OCI-LY7 (cell line): ENCODE results near the gene DAB2IP. TPM values are rescaled to one million over a fixed set of nuclear protein-coding genes. Genes with fewer than 3 reads are reported as not detected.

Source experiments
- BruUV-seq: library from RNA; stranded (reverse); fragments of 400-500 nt; replicated peaks from 2 replicates; lab custom pipeline; 2021; lab: Mats Ljungman, UMichigan
- CTCF ChIA-PET: fragments of 300-600 bp; sonication (Branson Sonifier 250); formaldehyde crosslinking; loops from one replicate; lab custom pipeline; 2022; ENCODE audit warnings: antibody characterized with exemption; ENCODE audit not compliant: unreplicated experiment; lab: Charles Lee
- POLR2A ChIA-PET: fragments of 300-600 bp; sonication (Branson Sonifier 250); formaldehyde crosslinking; loops from one replicate; lab custom pipeline; 2022; ENCODE audit warnings: antibody characterized with exemption; lab: Charles Lee
- DNase-seq: peaks from one replicate; pipeline ENCODE4 v3.0.0-alpha.2; 2015; ENCODE audit warnings: low spot score
- H2AFZ ChIP-seq: fragments of 200-600 bp; sonication (generic), shearing (Covaris generic); 2 replicates; pipeline ENCODE4 v1.6.1; 2014; ENCODE audit warnings: mild to moderate bottlenecking, antibody characterized with exemption, low read length, moderate library complexity
- H3K27ac ChIP-seq: fragments of 200-600 bp; sonication (generic); 2 replicates; pipeline ENCODE4 v1.5.1; 2014; ENCODE audit warnings: mixed run types, low read depth, mild to moderate bottlenecking, moderate library complexity, low read length, inconsistent platforms; ENCODE audit not compliant: poor library complexity, severe bottlenecking
- H3K36me3 ChIP-seq: fragments of 200-600 bp; sonication (generic); 2 replicates; pipeline ENCODE4 v1.6.1; 2014; ENCODE audit warnings: mild to moderate bottlenecking, antibody characterized with exemption, low read length, moderate library complexity, mixed read lengths; ENCODE audit not compliant: insufficient read depth
- H3K4me1 ChIP-seq: fragments of 200-600 bp; sonication (generic); 2 replicates; pipeline ENCODE4 v1.5.1; 2014; ENCODE audit warnings: mild to moderate bottlenecking, low read length; ENCODE audit not compliant: insufficient read depth, poor library complexity, severe bottlenecking
- H3K4me2 ChIP-seq: fragments of 200-600 bp; sonication (generic); 2 replicates; pipeline ENCODE4 v1.6.1; 2014; ENCODE audit warnings: mild to moderate bottlenecking, low read length
- H3K4me3 ChIP-seq: fragments of 200-600 bp; sonication (generic); 2 replicates; pipeline ENCODE4 v1.5.1; 2014; ENCODE audit warnings: mild to moderate bottlenecking, low read depth, low read length; ENCODE audit not compliant: poor library complexity, severe bottlenecking
- H3K79me2 ChIP-seq: fragments of 200-600 bp; sonication (generic); 2 replicates; pipeline ENCODE4 v1.6.1; 2016; ENCODE audit warnings: low read depth, mild to moderate bottlenecking, low read length, moderate library complexity, mixed read lengths; ENCODE audit not compliant: insufficient read depth
- H3K9me2 ChIP-seq: fragments of 200-600 bp; sonication (generic); 2 replicates; pipeline ENCODE4 v1.6.1; 2016; ENCODE audit warnings: mild to moderate bottlenecking, low read length, mixed read lengths; ENCODE audit not compliant: insufficient read depth
- H3K9me3 ChIP-seq: fragments of 200-600 bp; sonication (generic); 2 replicates; pipeline ENCODE4 v1.6.1; 2014; ENCODE audit warnings: mild to moderate bottlenecking, mixed run types, low read length, mixed read lengths
- H4K20me1 ChIP-seq: fragments of 200-600 bp; sonication (generic); 2 replicates; pipeline ENCODE4 v1.6.1; 2014; ENCODE audit warnings: mild to moderate bottlenecking, antibody characterized with exemption, low read length, moderate library complexity, mixed read lengths; ENCODE audit not compliant: insufficient read depth
- CTCF ChIP-seq: fragments of 200-600 bp; sonication (generic); conservative IDR thresholded peaks from 2 replicates; pipeline ENCODE4 v1.5.1; 2014; ENCODE audit warnings: mild to moderate bottlenecking, antibody characterized with exemption, low read length, moderate library complexity, mixed read lengths
- EZH2phosphoT487 ChIP-seq: fragments of 200-600 bp; sonication (generic); IDR thresholded peaks from 2 replicates; pipeline ENCODE4 v1.6.1; 2018; ENCODE audit warnings: low read depth, borderline replicate concordance, mild to moderate bottlenecking, mixed run types, antibody characterized with exemption, low read length, moderate library complexity, mixed read lengths
- intact Hi-C: fragments of 100-400 bp; cut with micrococcal nuclease; formaldehyde crosslinking; loops from one replicate; pipeline ENCODE4 v1.10.0; 2022; ENCODE audit not compliant: unreplicated experiment
- total RNA-seq, 2 experiments: library from RNA; depleted of rRNA in 1 of 2; stranded (reverse); fragments of >200 nt in 1 of 2; shearing (Covaris generic) in 1 of 2; gene quantifications; 2 replicates each; pipeline ENCODE4 v1.2.3, GENCODE V29; 2014 to 2022

Gene DAB2IP
- total RNA-seq, 2 experiments from 2014 or later: 3.9 to 11.1 TPM

- no peaks in the 10 kb centered on the region for H3K9me2 ChIP-seq
- POLR2A ChIA-PET: interaction anchor here (1.5 kb wide), 1 partner anchor 20 kb away, joined by 4 read pairs; no protein-coding TSS in a partner anchor
- no peak overlapping the region for H3K4me3 ChIP-seq
- no peak for DNase-seq
- no peak for TF ChIP-seq CTCF
- no peak for TF ChIP-seq EZH2phosphoT487
- intact Hi-C loops: no loop called here
- no TSS peak for BruUV-seq
- no peaks in the 10 kb centered on the region for H3K36me3 ChIP-seq
- no peaks in the 10 kb centered on the region for H3K79me2 ChIP-seq
- no peak overlapping the region for H3K4me2 ChIP-seq
- no peaks in the 10 kb centered on the region for H3K9me3 ChIP-seq
- no peak overlapping the region for H2AFZ ChIP-seq
- no peaks in the 10 kb centered on the region for H3K4me1 ChIP-seq
- no peak overlapping the region for H3K27ac ChIP-seq
- H4K20me1 ChIP-seq: no peaks in the 10 kb centered on the region
- CTCF ChIA-PET: no interaction called here
Observed at GRCh38 chr9:121663591-121663990, 12.2 kb downstream of the DAB2IP start.

- ChIA-PET CTCF (interaction anchor here (1.1 kb wide), 1 partner anchor 9 kb away, joined by 3 read pairs; no protein-coding TSS in a partner anchor), POLR2A (interaction anchor here (0.5 kb wide), 1 partner anchor 364 kb away, joined by 4 read pairs; no protein-coding TSS in a partner anchor)
- no peak for TF ChIP-seq EZH2phosphoT487
- no peak for TF ChIP-seq CTCF
- H3K4me2 ChIP-seq: no peak overlapping the region
- no peak overlapping the region for H3K27ac ChIP-seq
- no peak overlapping the region for H2AFZ ChIP-seq
- no peaks in the 10 kb centered on the region for H3K79me2 ChIP-seq
- no peak overlapping the region for H3K4me3 ChIP-seq
- H3K9me3 ChIP-seq: no peaks in the 10 kb centered on the region
- no peaks in the 10 kb centered on the region for H3K4me1 ChIP-seq
- DNase-seq: no peak
- no peaks in the 10 kb centered on the region for H4K20me1 ChIP-seq
- intact Hi-C loops: no loop called here
- no peaks in the 10 kb centered on the region for H3K9me2 ChIP-seq
- H3K36me3 ChIP-seq: no peaks in the 10 kb centered on the region
- BruUV-seq: no TSS peak
Observed at GRCh38 chr9:121666294-121666693, 14.9 kb downstream of the DAB2IP start.

- Histone ChIP-seq H3K4me1 (no peaks in the 10 kb centered on the region), H3K9me3 (no peaks in the 10 kb centered on the region), H3K4me2 (no peak overlapping the region), H3K4me3 (no peak overlapping the region), H3K27ac (no peak overlapping the region), H3K9me2 (no peaks in the 10 kb centered on the region), H3K79me2 (no peaks in the 10 kb centered on the region), H2AFZ (no peak overlapping the region), H4K20me1 (no peaks in the 10 kb centered on the region), H3K36me3 (no peaks in the 10 kb centered on the region)
- no TSS peak for BruUV-seq
- intact Hi-C loops: no loop called here
- no peak for TF ChIP-seq CTCF
- no peak for TF ChIP-seq EZH2phosphoT487
- ChIA-PET POLR2A (no interaction called here), CTCF (interaction anchor here (1.1 kb wide), 1 partner anchor 10 kb away, joined by 3 read pairs; no protein-coding TSS in a partner anchor)
- DNase-seq: no peak
Observed at GRCh38 chr9:121667214-121667613, 15.8 kb downstream of the DAB2IP start.
